ENCODE measurements around the gene TSGA10.
"Not testable (repeated sequence)": the region's sequence is repeated elsewhere in the genome, so short reads cannot be mapped to it uniquely, and the experiment has no call there.

Gene TSGA10

DNA sequence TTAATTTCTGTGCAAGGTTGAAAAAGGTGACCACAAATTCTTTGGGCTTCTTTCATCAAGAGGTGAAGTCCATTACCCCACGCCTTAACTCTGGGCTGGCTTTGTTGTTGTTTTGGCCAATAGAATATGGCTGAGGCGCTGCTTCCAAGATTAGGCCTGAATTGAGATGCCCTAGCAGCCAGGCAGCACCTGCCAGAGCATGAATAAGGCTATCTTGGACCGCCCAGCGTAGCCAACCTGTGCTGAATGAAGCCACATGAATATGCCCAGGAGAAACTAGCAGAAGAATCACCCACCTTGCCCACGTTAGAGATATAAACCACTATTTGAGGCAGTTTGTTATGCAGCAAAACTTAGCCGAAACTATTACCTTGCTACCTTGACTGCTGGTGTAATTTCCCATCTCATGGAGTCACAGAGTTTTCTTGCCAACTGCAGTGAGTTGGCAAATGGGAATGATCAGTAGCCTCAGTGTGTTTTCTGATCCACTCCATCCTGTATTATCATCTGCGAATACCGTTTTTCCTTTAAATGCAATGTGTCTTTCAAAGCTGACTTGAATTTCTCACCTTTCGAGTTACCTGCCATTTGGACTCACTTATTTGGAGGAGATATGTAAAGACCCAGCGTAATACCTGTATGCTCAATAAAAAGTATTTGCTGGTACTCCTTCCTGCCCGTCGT is 679 bp downstream of the TSGA10 start:
- no peak for DNase-seq (ENCODE audit: low read depth in 2 of 2)

DNA sequence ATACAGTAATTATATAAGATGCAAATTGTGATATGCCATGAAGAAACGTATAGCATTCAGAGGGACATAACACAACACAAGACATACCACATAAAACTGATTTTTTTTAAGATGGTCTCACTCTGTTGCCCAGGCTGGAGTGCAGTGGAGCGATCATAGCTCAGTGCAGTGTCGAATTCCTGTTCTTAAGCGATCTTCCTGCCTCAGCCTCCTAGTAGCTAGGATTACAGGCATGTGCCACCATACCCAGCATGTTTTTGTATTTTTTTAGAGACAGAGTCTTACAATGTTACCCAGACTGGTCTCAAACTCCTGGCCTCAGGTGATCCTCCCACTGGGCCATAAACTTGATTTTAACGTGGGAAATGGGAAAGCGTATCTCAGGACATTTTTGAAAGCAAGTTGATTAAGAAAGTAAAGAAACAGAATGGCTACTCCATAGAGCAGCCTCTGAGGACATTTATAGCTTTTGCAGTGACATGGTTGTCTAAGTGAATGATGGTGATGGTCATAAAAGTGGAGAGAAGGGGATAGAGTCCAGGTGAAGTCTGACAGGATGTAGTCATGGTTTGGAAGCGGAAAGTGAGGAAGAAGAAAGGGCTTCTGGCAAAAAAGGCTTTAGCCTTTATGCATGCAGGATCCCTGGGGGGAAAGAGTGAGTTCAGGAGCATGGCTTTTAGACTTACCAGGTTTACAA is 2.4 kb downstream of the TSGA10 start:
- no peak for DNase-seq (ENCODE audit: low read depth in 2 of 2)

DNA sequence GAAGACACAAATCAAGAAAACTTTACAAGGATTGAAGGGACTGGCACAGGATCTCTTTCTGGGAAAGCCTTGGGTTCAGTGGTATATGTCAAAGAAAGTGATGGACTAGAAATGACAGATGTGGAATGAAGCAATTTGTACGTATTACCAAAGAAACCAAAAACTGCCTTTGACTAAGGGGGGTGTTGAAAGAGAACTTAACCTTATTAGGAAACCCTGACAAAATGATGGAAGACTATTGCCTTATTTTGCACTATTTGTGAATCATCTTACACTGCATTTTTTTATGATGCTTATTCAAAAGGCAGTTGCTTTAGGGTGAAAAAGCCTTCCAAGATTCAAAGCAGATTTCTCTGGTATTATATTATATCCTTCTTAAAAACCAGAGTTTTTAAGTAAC is 4.0 kb downstream of the TSGA10 start:
- DNase-seq (ENCODE audit: low read depth in 2 of 2): no peak

DNA sequence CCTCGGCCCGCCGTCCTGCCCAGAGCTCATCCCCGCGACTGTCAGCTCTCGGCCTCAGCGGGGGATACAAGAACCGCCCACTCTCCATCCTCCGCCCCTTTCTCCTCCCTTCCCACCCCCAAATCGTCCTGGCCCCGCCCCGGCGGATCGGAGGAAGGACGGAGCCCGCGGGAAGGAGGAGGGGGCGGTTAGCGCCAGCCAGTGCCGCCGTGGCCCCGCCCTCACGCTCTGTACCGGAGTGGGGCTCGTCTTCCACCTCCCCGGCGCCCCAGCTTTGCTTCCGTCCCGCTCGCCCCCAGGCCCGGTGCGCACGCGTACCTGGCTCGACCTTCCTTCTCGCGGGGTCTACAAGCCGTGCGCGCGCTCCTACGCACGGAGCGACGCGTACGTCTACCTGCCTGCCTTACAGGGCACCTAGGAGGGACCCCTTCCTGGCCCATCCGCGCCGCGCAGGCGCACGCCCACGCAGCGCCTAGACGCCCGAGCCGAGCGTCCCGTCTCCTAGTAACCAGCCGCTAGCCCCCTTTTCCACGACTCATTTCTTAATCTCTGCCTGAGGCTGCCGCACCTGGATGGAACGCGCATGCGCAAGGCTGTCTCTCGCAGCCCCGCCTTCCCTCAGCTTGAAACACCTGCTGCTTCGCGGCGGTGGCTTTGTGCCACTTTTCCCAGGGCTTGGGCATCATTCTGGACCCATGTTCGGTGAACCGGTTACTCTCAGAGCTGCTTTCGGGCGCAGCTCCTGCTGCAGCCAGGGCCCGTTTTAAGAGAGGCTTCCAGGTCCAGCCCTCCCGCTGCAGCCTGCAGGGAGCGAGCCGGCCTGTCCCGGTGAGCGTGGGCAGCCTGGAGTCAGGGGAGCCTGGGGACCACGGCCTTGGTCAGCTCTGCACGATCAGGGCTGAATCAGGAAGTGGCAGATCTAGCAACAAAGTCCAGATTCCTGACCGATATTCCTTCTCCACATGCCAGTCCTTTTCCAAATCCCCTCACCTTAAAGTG is 13.3 kb downstream of the TSGA10 start, which contains the start of gene C2orf15:
Gene C2orf15, plus strand, starts transcription at position 598 of the 999 bp plus-strand sequence. CDS start 8,852 bp downstream, outside the sequence.
- peak; percentile 95 to 98 for DNase-seq (ENCODE audit: low read depth in 2 of 2)

DNA sequence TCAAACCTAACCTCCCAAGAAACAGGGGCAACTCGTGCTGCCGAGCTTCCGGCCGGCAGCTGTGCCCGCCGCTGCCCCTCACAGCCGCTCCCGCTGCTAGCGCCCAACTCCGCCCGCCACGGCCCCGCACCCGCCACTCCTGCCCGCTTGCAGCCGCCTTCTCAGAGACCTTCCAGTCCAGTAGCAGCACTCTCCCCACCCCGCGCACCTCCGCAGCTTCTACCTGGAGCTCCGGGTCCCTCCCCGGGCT is 14.0 kb downstream of the TSGA10 start:
- DNase-seq (ENCODE audit: low read depth in 2 of 2): no peak

DNA sequence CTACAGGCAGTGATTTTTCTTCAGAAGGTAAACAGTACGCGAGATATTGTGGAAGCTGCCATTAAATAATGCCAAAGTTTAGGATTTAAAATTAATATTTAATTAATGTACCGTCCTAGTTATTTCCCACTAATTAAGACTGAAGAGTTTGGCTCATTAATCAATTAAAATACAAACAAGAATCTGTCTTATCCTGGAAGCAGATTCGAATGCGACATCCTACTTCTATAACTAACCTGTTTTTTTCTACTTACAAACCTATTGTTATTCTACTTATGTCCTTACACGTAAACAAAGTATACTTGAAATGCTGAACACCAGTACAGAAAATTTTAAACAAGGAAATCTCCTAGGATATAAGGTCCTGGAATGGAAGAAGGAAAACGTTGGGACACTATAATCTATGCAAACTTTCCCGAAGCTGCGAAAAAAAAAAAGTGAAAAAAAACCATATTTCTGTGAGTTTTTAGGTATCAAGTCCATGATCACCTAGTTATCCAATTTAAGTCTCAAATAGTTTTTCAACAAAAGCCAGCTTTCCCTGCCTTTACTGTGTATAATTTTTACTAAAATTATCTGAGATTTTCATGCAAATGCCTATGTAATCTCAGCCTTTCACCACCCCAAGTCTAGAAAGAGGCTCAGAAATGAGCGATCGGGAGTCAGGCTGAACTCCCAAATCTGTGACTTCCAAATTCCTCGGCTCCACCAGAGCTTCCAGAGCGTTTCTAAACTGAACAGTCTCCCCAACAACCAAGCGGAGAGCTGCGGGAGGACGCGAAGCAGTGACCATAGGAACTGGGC is 14.5 kb downstream of the TSGA10 start:
- DNase-seq (ENCODE audit: low read depth in 2 of 2): no peak

DNA sequence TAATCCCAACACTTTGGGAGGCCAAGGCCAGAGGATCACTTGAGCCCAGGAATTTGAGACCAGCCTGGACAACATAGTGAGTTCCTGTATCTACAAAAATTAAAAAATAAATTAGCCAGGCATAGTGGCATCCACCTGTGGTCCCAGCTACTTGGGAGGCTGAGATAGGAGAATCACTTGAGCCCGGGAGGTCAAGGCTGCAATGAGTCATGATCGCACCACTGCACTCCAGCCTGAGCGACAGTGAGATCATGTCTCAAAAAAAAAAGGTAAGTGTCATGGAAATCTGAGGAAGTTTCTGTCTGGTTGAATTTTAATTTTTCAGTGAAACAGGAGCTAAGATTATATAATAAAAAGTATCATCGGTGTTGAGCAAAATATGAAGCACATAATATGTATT is 15.7 kb downstream of the TSGA10 start:
- no peak for DNase-seq (ENCODE audit: low read depth in 2 of 2)

DNA sequence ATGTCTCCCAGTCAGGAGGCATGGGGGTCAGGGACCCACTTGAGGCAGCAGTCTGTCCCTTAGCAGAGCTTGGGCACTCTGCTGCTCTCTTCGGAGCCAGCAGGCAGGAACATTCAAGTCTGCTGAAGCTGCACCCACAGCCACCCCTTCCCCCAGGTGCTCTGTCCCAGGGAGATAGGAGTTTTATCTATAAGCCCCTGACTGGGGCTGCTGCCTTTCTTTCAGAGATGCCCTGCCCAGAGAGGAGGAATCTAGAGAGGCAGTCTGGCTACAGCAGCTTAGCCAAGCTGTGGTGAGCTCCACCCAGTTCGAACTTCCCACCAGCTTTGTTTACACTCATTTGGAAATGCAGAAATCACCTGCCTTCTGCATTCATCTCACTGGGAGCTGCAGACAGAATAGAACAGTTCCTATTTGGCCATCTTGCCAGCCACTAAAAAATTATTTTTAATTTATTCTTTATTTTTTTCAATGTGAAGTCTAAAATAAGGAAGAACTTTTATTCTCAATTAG is 19.6 kb downstream of the TSGA10 start:
- DNase-seq (ENCODE audit: low read depth in 2 of 2): not testable (repeated sequence)

DNA sequence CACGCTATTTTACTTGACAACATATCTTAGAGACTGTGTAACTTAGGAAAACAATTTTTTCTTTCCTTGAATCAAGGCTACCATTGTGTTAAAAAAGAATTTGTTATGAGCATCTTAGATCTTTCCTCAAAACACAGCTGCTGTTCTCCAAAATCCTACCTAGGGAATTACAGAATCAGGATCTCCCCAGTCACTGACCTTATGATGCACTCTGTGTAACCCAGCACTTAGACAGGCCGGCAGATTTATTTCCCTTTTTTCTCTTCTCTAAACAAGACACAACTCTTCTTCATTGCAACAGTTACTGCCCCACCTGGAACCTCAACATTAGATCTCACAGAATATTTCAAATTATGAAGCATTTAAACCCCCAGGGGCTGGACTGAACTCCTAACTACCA is 26.8 kb downstream of the TSGA10 start:
- DNase-seq (ENCODE audit: low read depth in 2 of 2): no peak

DNA sequence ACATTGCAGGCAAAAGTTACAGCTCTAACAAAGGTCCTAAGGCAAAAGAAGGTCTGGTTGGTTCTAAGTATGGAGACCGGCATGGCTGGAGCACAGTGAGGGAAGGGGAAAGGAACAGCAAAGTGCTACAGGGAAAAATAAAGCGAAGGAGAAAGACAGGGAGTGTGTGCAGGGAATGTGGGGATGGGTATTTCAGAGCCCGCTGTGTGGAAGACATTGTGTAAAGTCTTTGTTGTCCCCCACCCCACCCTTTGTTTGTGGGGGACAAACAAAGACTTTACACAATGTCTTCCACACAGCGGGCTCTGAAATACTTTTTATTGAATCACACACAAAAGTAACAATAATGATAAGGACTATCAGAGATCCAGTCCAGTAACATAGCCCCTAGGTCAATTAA is 42.1 kb downstream of the TSGA10 start:
- DNase-seq (ENCODE audit: low read depth in 2 of 2): no peak

DNA sequence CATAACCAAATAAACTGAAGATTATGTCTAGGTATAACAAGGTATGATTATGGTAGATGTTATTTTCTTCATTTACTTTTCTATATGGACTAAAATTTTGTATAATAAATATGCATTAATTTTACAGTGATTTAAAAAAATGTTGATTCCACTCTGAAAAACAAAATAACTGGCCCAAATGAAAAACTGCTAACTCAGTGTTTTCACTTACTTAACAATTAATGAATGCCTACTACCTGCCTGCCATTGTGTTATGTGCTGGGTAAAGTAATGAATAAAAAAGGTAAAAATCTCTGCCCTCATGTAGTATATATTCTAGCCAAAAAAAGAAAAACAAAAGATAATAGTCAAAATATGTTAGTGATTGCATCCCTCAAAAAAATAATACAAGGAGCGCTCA is 42.8 kb downstream of the TSGA10 start:
- DNase-seq (ENCODE audit: low read depth in 2 of 2): no peak

DNA sequence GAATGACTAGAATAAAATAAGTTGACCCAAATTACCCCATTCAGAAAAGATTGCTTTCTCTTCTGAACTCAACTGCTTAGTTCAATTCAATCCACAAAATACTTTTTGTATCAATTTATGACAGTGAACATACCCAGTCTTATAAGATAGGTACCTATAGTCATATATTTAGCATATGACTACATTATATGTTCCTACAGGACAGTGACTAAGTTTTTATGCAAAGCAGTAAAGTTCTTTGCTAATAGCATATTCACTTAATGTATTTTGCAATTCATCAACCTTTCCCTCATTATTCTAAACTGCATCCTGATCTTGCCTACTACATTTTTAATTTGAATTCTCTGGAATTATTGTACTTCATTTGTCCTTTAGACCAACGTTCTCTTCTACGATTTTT is 43.5 kb downstream of the TSGA10 start:
- no peak for DNase-seq (ENCODE audit: low read depth in 2 of 2)

DNA sequence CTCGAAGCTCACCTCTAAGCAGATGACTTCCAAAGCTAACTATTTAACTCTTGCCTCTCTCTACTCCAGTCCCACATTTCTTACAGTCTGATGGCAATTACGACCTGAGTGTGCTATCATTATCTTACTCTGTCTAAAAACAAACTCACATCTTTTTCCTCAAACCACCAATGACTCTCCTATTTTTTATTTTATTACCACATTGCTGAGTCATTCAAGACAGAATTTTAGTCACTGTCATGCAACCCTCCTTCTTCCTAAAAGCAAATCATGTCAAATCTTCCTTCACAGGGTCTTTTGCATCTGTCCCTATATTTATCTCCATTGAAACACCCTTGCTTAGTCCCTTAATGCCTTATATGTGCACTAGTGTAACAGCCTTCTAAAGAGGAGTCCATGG is 47.8 kb downstream of the TSGA10 start:
- no peak for DNase-seq (ENCODE audit: low read depth in 2 of 2)

DNA sequence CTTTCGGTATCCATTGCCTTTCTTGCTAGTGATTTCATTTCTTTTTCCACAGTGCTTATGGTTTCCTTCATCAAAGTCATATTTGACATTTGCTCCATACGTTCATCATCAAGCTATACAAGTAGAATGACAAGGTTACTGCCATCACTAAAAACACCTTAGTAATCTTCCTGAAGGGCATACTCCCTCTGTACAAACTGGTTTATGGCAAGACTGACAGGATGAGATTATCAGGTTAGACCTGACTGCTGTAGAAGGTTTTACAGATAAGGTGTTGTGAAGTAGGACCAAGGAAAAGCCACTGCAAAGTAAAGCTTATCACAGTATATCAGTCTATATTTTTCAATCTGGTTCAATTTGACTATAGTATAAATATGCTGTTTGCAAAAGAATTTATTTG is 50.7 kb downstream of the TSGA10 start:
- no peak for DNase-seq (ENCODE audit: low read depth in 2 of 2)

DNA sequence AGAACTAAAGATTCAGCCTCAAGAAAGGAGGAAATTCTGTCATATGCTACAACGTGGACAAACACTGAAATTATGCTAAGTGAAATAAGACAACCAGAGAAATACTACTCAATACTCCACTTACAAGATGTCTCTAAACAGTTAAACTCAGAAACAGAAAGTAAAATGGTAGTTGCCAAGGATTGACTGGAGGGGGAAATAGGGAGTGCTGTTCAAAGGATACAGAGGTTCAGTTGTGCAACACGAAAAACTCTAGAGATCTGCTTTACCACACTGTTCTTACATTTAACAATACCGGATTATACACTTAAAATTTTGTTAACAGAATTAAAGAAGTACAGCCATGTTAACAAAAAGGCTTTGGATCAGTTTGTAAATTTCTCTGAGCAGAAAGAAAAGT is 53.0 kb downstream of the TSGA10 start:
- no peak for DNase-seq (ENCODE audit: low read depth in 2 of 2)

DNA sequence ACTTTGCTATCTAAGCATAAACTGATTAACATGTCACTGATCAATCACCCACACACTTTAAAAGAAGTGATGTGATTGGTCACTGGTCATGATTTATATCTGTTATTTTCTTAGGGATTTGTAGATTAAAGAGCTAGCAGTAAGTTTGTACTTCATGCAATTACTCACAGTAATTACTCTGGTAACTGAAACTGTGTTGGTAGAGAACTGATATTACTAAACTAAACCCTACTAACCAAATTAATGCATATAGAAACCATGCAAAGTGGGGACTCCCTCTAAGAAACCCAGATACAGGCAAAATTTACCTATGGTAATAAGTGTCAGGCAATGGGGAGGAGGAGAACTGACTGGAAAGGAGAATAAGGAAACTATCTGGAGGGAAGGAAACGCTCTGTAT is 58.0 kb downstream of the TSGA10 start:
- DNase-seq (ENCODE audit: low read depth in 2 of 2): no peak

DNA sequence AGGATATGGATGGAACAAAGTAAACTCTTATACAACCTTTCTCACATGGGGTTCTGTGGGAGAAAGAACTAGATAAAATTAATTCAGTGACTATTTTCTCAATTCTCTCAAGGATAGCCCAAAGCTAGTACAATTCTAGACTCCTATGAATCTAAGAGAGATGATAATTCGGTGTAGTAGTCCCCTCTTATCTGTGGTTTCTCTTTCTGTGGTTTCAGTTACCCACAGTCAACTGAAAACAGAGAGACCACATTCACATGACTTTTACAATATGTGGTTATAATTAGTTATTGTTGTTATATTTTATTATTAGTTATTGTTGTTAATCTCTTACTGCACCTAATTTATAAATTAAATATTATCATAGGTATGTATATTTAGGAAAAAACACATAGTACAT is 66.7 kb downstream of the TSGA10 start:
- DNase-seq (ENCODE audit: low read depth in 2 of 2): no peak

DNA sequence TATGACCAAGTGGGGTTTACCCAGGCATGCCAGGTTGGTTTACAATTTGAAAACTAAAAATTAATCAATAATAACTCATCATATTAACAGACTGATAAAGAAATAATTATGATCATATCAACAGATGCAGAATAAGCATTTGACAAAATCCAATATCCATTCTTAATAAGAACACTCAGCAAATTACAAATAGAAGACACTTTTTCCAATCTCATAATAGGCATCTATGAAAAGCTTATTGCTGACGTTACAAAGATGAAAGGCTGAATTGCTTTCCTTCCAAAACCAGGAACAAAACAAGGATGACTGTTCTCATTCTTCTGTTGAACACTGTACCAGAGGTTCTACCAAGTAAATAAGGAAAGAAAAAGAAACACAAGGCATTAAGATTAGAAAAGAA is 68.4 kb downstream of the TSGA10 start:
- DNase-seq (ENCODE audit: low read depth in 2 of 2): no peak

DNA sequence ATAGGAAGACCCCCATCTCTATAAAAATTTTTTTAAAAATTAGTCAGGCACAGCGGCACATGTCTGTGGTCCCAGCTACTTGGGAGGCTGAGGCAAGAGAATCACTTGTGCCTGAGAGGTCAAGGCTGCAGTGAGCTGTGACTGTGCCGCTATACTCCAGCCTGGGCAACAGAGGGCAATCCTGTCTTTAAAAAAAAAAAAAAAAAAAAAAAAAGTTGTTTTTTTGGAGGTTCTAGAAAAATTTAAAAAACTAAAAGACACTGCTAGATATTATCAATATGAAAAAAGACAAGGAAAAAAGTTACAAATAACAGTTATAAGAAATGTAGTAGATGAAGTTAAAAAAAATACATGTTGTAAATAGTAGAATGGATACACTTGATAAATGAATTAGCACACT is 69.3 kb downstream of the TSGA10 start:
- no peak for DNase-seq (ENCODE audit: low read depth in 2 of 2)

DNA sequence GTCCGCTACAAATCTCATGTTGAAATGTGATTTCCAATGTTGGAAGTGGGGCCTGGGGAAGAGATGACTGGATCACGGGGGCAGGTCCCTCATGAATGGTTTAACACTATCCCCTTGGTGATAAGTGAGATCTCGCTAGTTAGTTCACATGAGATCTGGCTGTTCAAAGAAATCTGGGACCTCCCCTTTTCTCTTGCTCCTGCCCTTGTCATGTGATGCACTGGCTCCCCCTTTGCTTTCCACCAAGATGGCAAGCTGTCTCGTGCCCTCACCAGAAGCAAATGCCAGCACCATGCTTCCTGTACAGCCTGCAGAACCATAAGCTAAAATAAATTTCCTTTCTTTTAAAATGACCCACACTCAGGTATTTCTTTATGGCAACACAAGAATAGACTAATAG is 70.5 kb downstream of the TSGA10 start:
- DNase-seq (ENCODE audit: low read depth in 2 of 2): no peak

DNA sequence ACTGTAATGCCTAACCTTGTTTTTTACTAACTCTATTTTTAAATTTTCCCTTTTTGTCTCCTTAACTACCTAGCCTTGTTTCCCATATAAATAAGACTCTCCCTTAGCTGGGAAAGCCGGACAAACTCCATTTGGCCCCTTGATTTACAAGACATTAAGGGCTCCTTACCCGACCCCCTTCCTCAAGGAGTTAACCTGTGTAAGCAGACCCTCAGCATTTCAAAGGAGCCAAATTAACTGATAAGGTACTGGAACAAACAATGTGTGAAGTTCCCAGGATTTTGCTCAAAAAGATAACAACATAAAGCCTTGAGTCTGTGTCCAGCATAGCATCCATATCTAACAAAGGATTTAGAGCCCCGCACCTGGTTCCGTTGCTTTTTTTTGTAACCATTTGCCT is 72.9 kb downstream of the TSGA10 start:
- no peak for DNase-seq (ENCODE audit: low read depth in 2 of 2)

DNA sequence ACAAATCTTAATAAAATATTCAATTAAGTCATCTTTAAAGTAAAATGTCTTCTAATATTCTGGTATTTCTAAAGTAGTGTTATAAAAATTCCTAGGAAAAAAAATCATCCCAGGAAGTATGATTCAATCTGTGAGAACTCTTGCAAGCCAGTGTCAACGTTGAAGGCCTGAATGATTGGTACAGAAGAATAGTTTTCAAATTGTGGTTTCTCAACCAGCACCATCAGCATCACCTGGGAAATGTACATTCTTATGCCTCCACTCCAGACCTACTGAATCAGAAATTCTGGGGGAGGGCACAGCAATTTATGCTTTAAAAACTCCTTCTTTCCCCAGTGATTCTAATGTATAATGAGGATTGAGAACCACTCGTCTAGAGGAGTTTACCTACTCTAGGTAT is 75.5 kb downstream of the TSGA10 start:
- no peak for DNase-seq (ENCODE audit: low read depth in 2 of 2)

Measured in stimulated activated CD8-positive, alpha-beta memory T cell treated with anti-CD3 and anti-CD28 coated beads, Interleukin-7, amount 100 ng/mL, for 4 hours (primary cell).